ENCODE measurements around the gene CSF2RB. TPM values are rescaled to one million over a fixed set of nuclear protein-coding genes. Genes with fewer than 3 reads are reported as not detected.

CSF2RB gene
- total RNA-seq, 4 donors from 2014 or later: 3.1 to 7.4 (median 3.5) TPM

GRCh38 chr22:36918586-36919284, 5.3 kb downstream of the CSF2RB start:
- H3K27me3 ChIP-seq: no peaks in the 10 kb centered on the region
- intact Hi-C loops (cut with DNase I; ENCODE audit: low total_unique reads): no loop called here
- H3K4me1 ChIP-seq: no peaks in the 10 kb centered on the region
- TF ChIP-seq POLR2A (IDR thresholded peaks at IDR 0.05): no peak
- TF ChIP-seq, protein P1, sequence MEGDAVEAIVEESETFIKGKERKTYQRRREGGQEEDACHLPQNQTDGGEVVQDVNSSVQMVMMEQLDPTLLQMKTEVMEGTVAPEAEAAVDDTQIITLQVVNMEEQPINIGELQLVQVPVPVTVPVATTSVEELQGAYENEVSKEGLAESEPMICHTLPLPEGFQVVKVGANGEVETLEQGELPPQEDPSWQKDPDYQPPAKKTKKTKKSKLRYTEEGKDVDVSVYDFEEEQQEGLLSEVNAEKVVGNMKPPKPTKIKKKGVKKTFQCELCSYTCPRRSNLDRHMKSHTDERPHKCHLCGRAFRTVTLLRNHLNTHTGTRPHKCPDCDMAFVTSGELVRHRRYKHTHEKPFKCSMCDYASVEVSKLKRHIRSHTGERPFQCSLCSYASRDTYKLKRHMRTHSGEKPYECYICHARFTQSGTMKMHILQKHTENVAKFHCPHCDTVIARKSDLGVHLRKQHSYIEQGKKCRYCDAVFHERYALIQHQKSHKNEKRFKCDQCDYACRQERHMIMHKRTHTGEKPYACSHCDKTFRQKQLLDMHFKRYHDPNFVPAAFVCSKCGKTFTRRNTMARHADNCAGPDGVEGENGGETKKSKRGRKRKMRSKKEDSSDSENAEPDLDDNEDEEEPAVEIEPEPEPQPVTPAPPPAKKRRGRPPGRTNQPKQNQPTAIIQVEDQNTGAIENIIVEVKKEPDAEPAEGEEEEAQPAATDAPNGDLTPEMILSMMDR (IDR thresholded peaks at IDR 0.05): no peak
- H3K27ac ChIP-seq: no peak overlapping the region
- no peaks in the 10 kb centered on the region for H3K36me3 ChIP-seq
- no peak for DNase-seq
- no peak overlapping the region for H3K4me3 ChIP-seq
- no peaks in the 10 kb centered on the region for H3K9me3 ChIP-seq

- Histone ChIP-seq H3K4me1 (no peaks in the 10 kb centered on the region), H3K4me3 (no peak overlapping the region), H3K27me3 (no peaks in the 10 kb centered on the region), H3K9me3 (no peaks in the 10 kb centered on the region), H3K27ac (no peak overlapping the region), H3K36me3 (no peaks in the 10 kb centered on the region)
- no peak for TF ChIP-seq POLR2A (IDR thresholded peaks at IDR 0.05)
- TF ChIP-seq, protein P1 (IDR thresholded peaks at IDR 0.05): no peak
- no peak for DNase-seq
- intact Hi-C loops (cut with DNase I; ENCODE audit: low total_unique reads): no loop called here
Measured at GRCh38 chr22:36921309-36922104, 8.1 kb downstream of the CSF2RB start.

GRCh38 chr22:36922105-36922608, 8.7 kb downstream of the CSF2RB start:
- Histone ChIP-seq H3K27ac (no peak overlapping the region), H3K27me3 (no peaks in the 10 kb centered on the region)
- no peak for DNase-seq

DNA sequence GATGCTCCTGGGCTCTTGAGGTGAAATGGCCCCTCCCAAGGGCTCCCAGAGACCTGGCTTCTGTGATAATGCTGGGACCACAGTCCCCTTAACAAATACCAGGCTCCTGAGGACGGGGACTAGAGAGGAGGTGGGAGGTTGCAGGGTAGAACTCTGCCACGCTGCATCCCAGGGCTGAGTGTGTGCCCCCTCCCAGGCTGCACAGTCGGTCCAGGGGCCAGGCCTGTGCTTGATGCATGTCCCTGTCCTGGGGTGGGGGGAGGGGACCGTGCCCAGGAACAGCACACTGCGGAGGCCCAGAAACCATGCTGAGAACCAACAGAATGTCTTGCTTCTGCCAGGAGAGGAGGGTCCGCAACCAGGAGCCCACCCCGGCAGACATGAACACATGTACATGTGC, 9.3 kb downstream of the CSF2RB start:
- H3K36me3 ChIP-seq: no peaks in the 10 kb centered on the region
- no peaks in the 10 kb centered on the region for H3K4me1 ChIP-seq
- H3K4me3 ChIP-seq: no peak overlapping the region
- H3K27me3 ChIP-seq: no peaks in the 10 kb centered on the region
- no peak for DNase-seq
- no peak for TF ChIP-seq POLR2A (IDR thresholded peaks at IDR 0.05)
- TF ChIP-seq, protein P1 (IDR thresholded peaks at IDR 0.05): no peak
- H3K9me3 ChIP-seq: no peaks in the 10 kb centered on the region
- H3K27ac ChIP-seq: no peak overlapping the region
- intact Hi-C loops (cut with DNase I; ENCODE audit: low total_unique reads): no loop called here

More at GRCh38 chr22:36922105-36922608, 8.7 kb downstream of the CSF2RB start:
- no peaks in the 10 kb centered on the region for H3K4me1 ChIP-seq
- no peaks in the 10 kb centered on the region for H3K9me3 ChIP-seq
- no peak overlapping the region for H3K4me3 ChIP-seq
- H3K36me3 ChIP-seq: no peaks in the 10 kb centered on the region
- intact Hi-C loops (cut with DNase I; ENCODE audit: low total_unique reads): no loop called here
- TF ChIP-seq POLR2A (IDR thresholded peaks at IDR 0.05): no peak
- TF ChIP-seq, protein P1 (IDR thresholded peaks at IDR 0.05): no peak
